HEK293 (cell line): ENCODE data around the gene CCDC152.

Experiments
- CTCF ChIA-PET: fragments of 350-600 bp; formaldehyde crosslinking; extraction: SDS; loops from one replicate; lab custom pipeline; 2021; ENCODE audit warnings: antibody characterized with exemption; lab: Yijun Ruan, JAX
- POLR2A ChIA-PET: fragments of 300-600 bp; formaldehyde crosslinking; extraction: SDS; loops from one replicate; lab custom pipeline; 2020; ENCODE audit warnings: antibody characterized with exemption, inconsistent platforms; lab: Yijun Ruan, JAX
- H3K27ac ChIP-seq: fragments of 200-500 bp; sonication (Bioruptor generic); 2 replicates; pipeline ENCODE4 v1.5.1; 2014; ENCODE audit warnings: low read depth, low read length, control low read depth, inconsistent platforms; ENCODE audit errors: extremely low read depth
- H3K36me3 ChIP-seq, 2 experiments: fragments of 200-500 bp in 1 of 2; sonication (Bioruptor generic) in 1 of 2; 1 replicate in 1 of 2; 2 replicates in 1 of 2; pipeline ENCODE4 v1.5.1; 2014 to 2017; ENCODE audit warnings: inconsistent platforms in 2 of 2, low read length in 2 of 2; ENCODE audit not compliant: control insufficient read depth in 2 of 2, insufficient read depth in 1 of 2
- H3K4me1 ChIP-seq: fragments of 200-500 bp; sonication (Bioruptor generic); 2 replicates; pipeline ENCODE4 v1.5.1; 2014; ENCODE audit warnings: mild to moderate bottlenecking, low read length, inconsistent platforms; ENCODE audit not compliant: control insufficient read depth, insufficient read depth
- H3K4me3 ChIP-seq: 2 replicates; pipeline ENCODE4 v1.5.1; 2011; ENCODE audit warnings: low read depth, mild to moderate bottlenecking, control low read depth, low read length, moderate library complexity
- H3K9me3 ChIP-seq: fragments of 200-500 bp; sonication (Bioruptor generic); 2 replicates; pipeline ENCODE4 v1.5.1; 2014; ENCODE audit warnings: low read depth, low read length, inconsistent platforms; ENCODE audit not compliant: control insufficient read depth, insufficient read depth
- BCL11A ChIP-seq: fragments of 450-650 bp; formaldehyde crosslinking; IDR thresholded peaks from 2 replicates; pipeline ENCODE4 v1.5.1; 2016; ENCODE audit warnings: low read depth, missing biosample characterization, missing genetic modification characterization
- FEZF1 ChIP-seq: fragments of 450-650 bp; formaldehyde crosslinking; IDR thresholded peaks from 2 replicates; pipeline ENCODE4 v1.5.1; 2016; ENCODE audit warnings: missing biosample characterization, missing genetic modification characterization
- HOXD13 ChIP-seq: sonication (generic); formaldehyde crosslinking; IDR thresholded peaks from 2 replicates; pipeline ENCODE4 v1.8.0; 2022; ENCODE audit warnings: missing genetic modification reagents, borderline replicate concordance
- KLF10 ChIP-seq: fragments of 450-650 bp; IDR thresholded peaks from 2 replicates; pipeline ENCODE4 v1.5.1; 2018; ENCODE audit warnings: missing biosample characterization, mild to moderate bottlenecking, missing genetic modification characterization
- SETDB1 ChIP-seq: IDR thresholded peaks from one replicate; pipeline ENCODE4 v1.6.1; 2017; ENCODE audit warnings: mild to moderate bottlenecking, low read length, moderate library complexity, mixed read lengths; ENCODE audit not compliant: insufficient read length
- SP2 ChIP-seq: fragments of 450-650 bp; formaldehyde crosslinking; IDR thresholded peaks from 2 replicates; pipeline ENCODE4 v1.5.1; 2016; ENCODE audit warnings: missing biosample characterization, missing genetic modification characterization
- ZBTB11 ChIP-seq: fragments of 450-650 bp; formaldehyde crosslinking; conservative IDR thresholded peaks from 2 replicates; pipeline ENCODE4 v1.5.1; 2016; ENCODE audit warnings: low read depth, missing biosample characterization, missing genetic modification characterization
- ZBTB17 ChIP-seq: fragments of 450-650 bp; formaldehyde crosslinking; IDR thresholded peaks from 2 replicates; pipeline ENCODE4 v1.5.1; 2016; ENCODE audit warnings: missing biosample characterization, missing genetic modification characterization
- ZNF174 ChIP-seq: fragments of 450-650 bp; formaldehyde crosslinking; IDR thresholded peaks from 2 replicates; pipeline ENCODE4 v1.5.0; 2017; ENCODE audit warnings: missing biosample characterization, mild to moderate bottlenecking, missing genetic modification characterization
- ZNF521 ChIP-seq: fragments of 450-650 bp; formaldehyde crosslinking; IDR thresholded peaks from 2 replicates; pipeline ENCODE4 v1.5.1; 2017; ENCODE audit warnings: missing biosample characterization, mild to moderate bottlenecking, missing genetic modification characterization
- ZNF560 ChIP-seq: fragments of 450-650 bp; formaldehyde crosslinking; IDR thresholded peaks from 2 replicates; pipeline ENCODE4 v1.5.1; 2017; ENCODE audit warnings: missing biosample characterization, missing genetic modification characterization, borderline replicate concordance
- ZNF677 ChIP-seq: fragments of 450-650 bp; IDR thresholded peaks from 2 replicates; pipeline ENCODE4 v1.5.0; 2018; ENCODE audit warnings: missing biosample characterization, mild to moderate bottlenecking, missing genetic modification characterization, moderate library complexity
- ZNF701 ChIP-seq: fragments of 450-650 bp; formaldehyde crosslinking; IDR thresholded peaks from 2 replicates; pipeline ENCODE4 v1.5.1; 2016; ENCODE audit warnings: missing biosample characterization, missing genetic modification characterization
- ZNF747 ChIP-seq: fragments of 450-650 bp; formaldehyde crosslinking; IDR thresholded peaks from 2 replicates; pipeline ENCODE4 v1.5.1; 2016; ENCODE audit warnings: missing biosample characterization, missing genetic modification characterization
- ZNF785 ChIP-seq: fragments of 450-650 bp; formaldehyde crosslinking; IDR thresholded peaks from 2 replicates; pipeline ENCODE4 v1.5.1; 2016; ENCODE audit warnings: missing biosample characterization, missing genetic modification characterization
- ZNF791 ChIP-seq: fragments of 450-650 bp; formaldehyde crosslinking; IDR thresholded peaks from 2 replicates; pipeline ENCODE4 v1.5.1; 2016; ENCODE audit warnings: missing biosample characterization, missing genetic modification characterization
- ZNF837 ChIP-seq: fragments of 450-650 bp; formaldehyde crosslinking; IDR thresholded peaks from 2 replicates; pipeline ENCODE4 v1.5.1; 2016; ENCODE audit warnings: missing biosample characterization, missing genetic modification characterization
- TF ChIP-seq, protein P1 (sequence below): fragments of 450-650 bp; formaldehyde crosslinking; IDR thresholded peaks from 2 replicates; pipeline ENCODE4 v1.5.1; 2016; ENCODE audit warnings: missing biosample characterization, missing genetic modification characterization

The CCDC152 gene

DNA sequence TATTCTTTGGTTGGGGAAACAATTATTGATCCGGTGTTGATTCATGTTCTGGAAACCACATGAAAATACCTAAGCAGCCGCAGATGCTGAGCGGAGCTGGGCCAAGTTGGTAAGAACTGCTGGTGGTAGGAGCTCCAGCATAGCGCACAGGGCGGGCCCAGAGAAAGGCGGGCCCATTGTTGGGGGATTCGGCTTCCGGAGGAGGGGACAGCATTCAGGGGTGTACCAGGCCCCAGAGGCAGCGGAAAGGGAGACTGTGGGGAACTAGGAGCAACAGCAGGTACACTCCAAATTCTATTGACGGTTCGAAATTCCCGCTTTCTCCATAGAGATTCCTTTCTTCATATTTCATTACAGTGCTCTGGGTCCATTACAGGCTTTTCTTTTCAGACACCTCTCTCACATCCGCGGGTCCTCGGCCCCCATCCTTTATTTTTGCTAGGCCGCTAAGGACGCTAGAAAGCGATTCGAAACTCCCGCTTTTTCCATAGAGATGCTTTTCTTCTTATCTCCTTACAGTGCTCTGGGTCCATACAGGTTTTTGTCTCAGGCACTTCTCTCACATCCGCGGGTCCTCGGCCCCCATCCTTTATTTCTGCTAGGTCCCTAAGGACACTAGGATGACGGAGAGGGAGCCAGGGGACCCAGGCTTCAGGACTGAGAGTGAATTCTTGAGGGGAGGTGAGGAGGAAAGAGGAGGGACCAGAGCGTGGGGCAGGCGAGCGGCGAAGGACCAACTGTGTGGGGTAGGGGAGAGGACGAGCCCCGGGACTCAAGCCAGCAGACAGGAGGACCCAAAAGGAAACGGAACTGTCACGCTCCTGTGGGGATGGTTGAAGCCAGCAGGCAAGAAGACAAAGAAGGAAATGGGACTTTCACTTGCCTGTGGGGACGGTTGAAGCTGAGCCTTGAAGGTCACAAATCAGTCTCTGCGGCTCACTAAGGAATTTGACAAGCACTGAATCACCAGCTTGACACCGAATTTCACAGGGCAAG is at the start of gene CCDC152:
Gene CCDC152, plus strand, starts transcription at position 213 of the 996 bp plus-strand sequence. CDS start 2,304 bp downstream, outside the sequence.
- no peak within 1 kb of the TSS for H3K4me3 ChIP-seq
- no peaks in the 10 kb centered on the region for H3K36me3 ChIP-seq
- ChIA-PET CTCF (interaction anchor here (1.0 to 1.6 kb wide), 3 partner anchors 10 to 133 kb away, joined by 3 to 6 read pairs (median 4); no protein-coding TSS in a partner anchor), POLR2A (no interaction called here)
- H3K27ac ChIP-seq = no peak within 1 kb of the TSS
- no peaks in the 10 kb centered on the region for H3K9me3 ChIP-seq
- peaks cover 7% of the 10 kb centered on the region; the same call in 1 of the 2 replicates for H3K4me1 ChIP-seq
- no peak for TF ChIP-seq SP2 (tag by site-specific recombination)
- TF ChIP-seq ZBTB11 = 0 out of 2 replicates have a peak, but pooled peaks have one; percentile 25
- TF ChIP-seq ZNF785 (tag by site-specific recombination) = no peak

GRCh38 chr5:42715785-42716184 is 40.8 kb upstream of the CCDC152 start:
- CTCF ChIA-PET = interaction anchor here (0.7 to 1.4 kb wide), 3 partner anchors 30 to 1348 kb away, joined by 3 to 4 read pairs (median 4); partner anchors contain the start of gene GHR
- Histone ChIP-seq H3K4me1 (no peaks in the 10 kb centered on the region), H3K27ac (no peak overlapping the region), H3K9me3 (no peaks in the 10 kb centered on the region), H3K4me3 (no peak overlapping the region), H3K36me3 (no peaks in the 10 kb centered on the region)
- POLR2A ChIA-PET = no interaction called here
- TF ChIP-seq ZNF747 (tag by site-specific recombination) (no peak), ZNF677 (tag by site-specific recombination) (no peak), ZNF701 (tag by site-specific recombination) (no peak), ZBTB17 (tag by site-specific recombination) (no peak)

DNA sequence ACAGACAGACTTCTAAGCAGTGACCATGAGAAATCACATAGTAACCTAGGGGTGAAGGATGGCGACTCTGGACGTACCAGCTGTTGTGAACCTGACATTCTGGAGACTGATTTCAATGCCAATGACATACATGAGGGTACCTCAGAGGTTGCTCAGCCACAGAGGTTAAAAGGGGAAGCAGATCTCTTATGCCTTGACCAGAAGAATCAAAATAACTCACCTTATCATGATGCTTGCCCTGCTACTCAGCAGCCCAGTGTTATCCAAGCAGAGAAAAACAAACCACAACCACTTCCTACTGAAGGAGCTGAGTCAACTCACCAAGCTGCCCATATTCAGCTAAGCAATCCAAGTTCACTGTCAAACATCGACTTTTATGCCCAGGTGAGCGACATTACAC is 38.0 kb upstream of the CCDC152 start:
- H3K36me3 ChIP-seq = no peaks in the 10 kb centered on the region
- CTCF ChIA-PET = interaction anchor here (1.2 to 2.2 kb wide), 2 partner anchors 27 to 49 kb away, joined by 3 to 6 read pairs; no protein-coding TSS in a partner anchor

More for the DNA sequence above, 38.0 kb upstream of the CCDC152 start:
- Histone ChIP-seq H3K4me1 (no peaks in the 10 kb centered on the region), H3K4me3 (no peak overlapping the region), H3K27ac (no peak overlapping the region), H3K9me3 (no peaks in the 10 kb centered on the region)
- TF ChIP-seq KLF10 (tag by site-specific recombination) (no peak), HOXD13 (no peak), FEZF1 (tag by site-specific recombination) (no peak), ZNF837 (tag by site-specific recombination) (no peak), ZNF560 (tag by site-specific recombination) (no peak), ZNF521 (tag by site-specific recombination) (no peak), BCL11A (no peak), ZNF791 (tag by site-specific recombination) (no peak), ZNF174 (tag by site-specific recombination) (no peak), SETDB1 (no peak), ZBTB11 (no peak)
- TF ChIP-seq, protein P1, sequence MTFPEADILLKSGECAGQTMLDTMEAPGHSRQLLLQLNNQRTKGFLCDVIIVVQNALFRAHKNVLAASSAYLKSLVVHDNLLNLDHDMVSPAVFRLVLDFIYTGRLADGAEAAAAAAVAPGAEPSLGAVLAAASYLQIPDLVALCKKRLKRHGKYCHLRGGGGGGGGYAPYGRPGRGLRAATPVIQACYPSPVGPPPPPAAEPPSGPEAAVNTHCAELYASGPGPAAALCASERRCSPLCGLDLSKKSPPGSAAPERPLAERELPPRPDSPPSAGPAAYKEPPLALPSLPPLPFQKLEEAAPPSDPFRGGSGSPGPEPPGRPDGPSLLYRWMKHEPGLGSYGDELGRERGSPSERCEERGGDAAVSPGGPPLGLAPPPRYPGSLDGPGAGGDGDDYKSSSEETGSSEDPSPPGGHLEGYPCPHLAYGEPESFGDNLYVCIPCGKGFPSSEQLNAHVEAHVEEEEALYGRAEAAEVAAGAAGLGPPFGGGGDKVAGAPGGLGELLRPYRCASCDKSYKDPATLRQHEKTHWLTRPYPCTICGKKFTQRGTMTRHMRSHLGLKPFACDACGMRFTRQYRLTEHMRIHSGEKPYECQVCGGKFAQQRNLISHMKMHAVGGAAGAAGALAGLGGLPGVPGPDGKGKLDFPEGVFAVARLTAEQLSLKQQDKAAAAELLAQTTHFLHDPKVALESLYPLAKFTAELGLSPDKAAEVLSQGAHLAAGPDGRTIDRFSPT (tag by site-specific recombination) = no peak
- POLR2A ChIA-PET = no interaction called here
